ENCODE results near the gene UTS2B.

GRCh38 chr3:191262650-191263049, 67.7 kb downstream of the UTS2B start:
- TF ChIP-seq CTCF (IDR thresholded peaks at IDR 0.05) (no peak), REST (IDR thresholded peaks at IDR 0.05; ENCODE audit: low read depth, low read length) (no peak), EZH2phosphoT487 (IDR thresholded peaks at IDR 0.05; ENCODE audit: borderline replicate concordance, low read depth) (no peak), USF2 (IDR thresholded peaks at IDR 0.05; ENCODE audit: borderline replicate concordance, low read depth, low read length) (no peak)
